GM13976 (cell line): Measurements from ENCODE around the gene PATJ.
"Not testable (repeated sequence)": the region's sequence is repeated elsewhere in the genome, so short reads cannot be mapped to it uniquely, and the experiment has no call there.

Experiments used
- DNase-seq: peaks from one replicate; pipeline ENCODE4 v3.0.0; 2012; ENCODE audit warnings: low spot score
- in situ Hi-C: fragments of 300-500 bp; cut with MboI; formaldehyde crosslinking; loops from one replicate; pipeline ENCODE4 v1.12.0; 2022; ENCODE audit warnings: low sequenced_read_pairs, mixed read lengths, inconsistent platforms; ENCODE audit not compliant: unreplicated experiment
- TF ChIP-seq, protein P1 (sequence below): IDR thresholded peaks from 2 replicates; pipeline ENCODE4 v1.5.1; 2012; ENCODE audit warnings: borderline replicate concordance, mild to moderate bottlenecking; ENCODE audit not compliant: insufficient read depth; ENCODE audit errors: extremely low read depth, missing control alignments, control extremely low read depth

The PATJ gene

DNA sequence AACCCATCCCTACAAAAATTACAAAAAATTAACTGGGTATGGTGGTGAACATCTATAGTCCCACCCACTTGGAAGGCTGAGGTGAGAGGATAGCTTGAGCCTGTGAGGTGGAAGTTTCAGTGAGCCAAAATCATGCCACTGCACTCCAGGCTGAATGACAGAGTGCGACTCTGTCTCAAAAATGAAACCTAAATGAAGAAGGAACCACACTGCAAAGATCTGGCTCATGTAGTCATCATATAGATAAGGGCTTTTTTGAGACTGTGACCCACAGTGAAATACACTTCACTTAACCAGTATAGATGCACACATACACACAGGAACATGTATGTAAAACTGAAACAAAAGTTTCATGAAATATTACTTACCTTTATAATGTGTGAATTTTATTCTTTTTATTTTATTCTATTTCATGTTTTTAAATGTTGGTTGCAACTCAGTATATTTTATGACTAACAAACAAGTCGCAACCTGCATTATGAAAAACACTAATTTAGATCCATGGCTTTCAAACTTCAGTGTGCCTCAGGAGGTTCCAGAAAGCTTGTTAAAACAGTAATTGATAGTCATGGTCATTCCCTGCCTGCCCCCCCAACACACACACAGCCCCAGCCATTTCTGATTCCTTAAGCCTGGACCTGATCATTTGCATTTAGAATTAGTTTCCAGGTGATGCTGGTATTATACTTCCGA lies 189.5 kb downstream of the PATJ start:
- in situ Hi-C loops: no loop called here
- TF ChIP-seq, protein P1, sequence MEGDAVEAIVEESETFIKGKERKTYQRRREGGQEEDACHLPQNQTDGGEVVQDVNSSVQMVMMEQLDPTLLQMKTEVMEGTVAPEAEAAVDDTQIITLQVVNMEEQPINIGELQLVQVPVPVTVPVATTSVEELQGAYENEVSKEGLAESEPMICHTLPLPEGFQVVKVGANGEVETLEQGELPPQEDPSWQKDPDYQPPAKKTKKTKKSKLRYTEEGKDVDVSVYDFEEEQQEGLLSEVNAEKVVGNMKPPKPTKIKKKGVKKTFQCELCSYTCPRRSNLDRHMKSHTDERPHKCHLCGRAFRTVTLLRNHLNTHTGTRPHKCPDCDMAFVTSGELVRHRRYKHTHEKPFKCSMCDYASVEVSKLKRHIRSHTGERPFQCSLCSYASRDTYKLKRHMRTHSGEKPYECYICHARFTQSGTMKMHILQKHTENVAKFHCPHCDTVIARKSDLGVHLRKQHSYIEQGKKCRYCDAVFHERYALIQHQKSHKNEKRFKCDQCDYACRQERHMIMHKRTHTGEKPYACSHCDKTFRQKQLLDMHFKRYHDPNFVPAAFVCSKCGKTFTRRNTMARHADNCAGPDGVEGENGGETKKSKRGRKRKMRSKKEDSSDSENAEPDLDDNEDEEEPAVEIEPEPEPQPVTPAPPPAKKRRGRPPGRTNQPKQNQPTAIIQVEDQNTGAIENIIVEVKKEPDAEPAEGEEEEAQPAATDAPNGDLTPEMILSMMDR: no peak
- DNase-seq: no peak

DNA sequence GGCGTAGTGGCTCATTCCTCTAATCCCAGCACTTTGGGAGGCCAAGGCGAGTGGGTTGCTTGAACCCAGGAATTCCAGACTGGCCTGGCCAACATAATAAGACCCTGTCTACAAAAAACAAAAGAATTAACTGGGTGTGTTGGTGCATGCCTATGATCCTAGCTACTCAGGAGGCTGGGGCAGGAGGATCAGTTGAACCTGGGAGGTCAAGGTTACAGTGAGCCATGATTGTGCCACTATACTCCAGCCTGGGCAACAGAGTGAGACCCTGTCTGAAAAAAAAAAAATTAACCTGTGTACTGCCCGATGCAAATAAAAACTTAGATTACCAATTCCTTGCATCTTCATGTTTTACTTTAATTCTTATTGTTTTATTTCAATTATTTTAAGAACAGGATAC lies 193.2 kb downstream of the PATJ start:
- DNase-seq: no peak
- in situ Hi-C loops: no loop called here
- TF ChIP-seq, protein P1: no peak

DNA sequence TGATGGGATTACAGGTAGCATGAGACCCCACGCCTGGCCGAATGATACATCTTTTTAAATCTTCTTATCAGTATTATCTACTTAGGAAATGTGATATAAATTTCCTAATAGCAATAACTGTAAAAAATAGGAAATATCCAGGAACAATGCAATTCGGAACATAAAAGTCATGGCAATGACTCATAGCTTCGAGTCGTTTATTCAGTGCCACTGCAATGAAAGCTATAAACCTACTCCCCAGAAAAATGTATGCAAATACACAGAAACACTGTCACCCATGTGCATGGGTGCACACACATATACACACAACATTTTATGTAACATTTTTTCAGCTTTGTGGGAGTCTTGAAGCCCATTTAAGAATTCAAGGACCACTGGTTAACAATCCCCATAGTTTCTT lies 194.6 kb downstream of the PATJ start:
- TF ChIP-seq, protein P1: no peak
- in situ Hi-C loops: no loop called here
- no peak for DNase-seq

DNA sequence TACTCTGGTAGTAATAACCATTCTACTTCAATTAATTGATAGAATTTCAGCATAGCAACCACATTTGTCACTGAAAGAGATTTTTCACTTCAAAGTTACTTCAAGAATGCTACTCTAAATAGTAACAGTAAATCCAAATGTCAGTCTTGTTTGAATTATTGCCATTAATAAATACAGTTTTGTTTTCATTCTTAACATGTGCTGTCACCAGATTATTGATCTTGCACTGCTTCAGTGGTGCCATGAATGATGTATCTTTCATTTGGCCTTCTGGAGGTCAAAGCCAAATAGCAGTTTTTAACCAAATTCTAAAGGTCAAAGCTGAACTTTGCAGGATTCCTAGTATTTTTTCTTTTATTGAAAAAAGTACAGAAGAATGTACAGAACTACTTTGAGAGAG lies 199.5 kb downstream of the PATJ start:
- in situ Hi-C loops: no loop called here
- no peak for DNase-seq
- TF ChIP-seq, protein P1: no peak

DNA sequence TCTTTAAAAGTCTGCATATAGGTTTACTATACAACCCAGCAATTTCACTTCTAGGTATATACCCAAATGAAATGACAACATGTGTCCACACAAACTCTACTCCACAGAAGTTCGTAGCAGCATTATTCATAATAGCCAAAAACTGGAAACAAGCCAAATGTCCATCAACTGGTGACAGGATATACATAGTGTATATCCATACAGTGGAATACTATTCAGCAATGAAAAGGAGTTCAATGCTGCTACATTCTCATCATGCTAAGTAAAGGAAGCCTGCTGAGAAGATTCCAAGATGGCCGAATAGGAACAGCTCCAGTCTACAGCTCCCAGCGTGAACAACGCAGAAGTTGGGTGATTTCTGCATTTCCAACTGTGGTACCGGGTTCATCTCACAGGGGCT lies 200.6 kb downstream of the PATJ start:
- in situ Hi-C loops: no loop called here
- TF ChIP-seq, protein P1: no peak
- no peak for DNase-seq

DNA sequence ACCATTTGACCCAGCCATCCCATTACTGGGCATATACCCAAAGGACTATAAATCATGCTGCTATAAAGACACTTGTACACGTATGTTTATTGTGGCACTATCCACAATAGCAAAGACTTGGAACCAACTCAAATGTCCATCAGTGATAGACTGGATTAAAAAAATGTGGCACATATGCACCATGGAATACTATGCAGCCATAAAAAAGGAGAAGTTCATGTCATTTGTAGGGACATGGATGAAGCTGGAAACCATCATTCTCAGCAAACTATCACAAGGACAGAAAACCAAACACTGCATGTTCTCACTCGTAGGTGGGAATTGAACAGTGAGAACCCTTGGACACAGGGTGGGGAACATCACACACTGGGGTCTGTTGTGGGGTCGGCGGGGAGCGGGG lies 206.4 kb downstream of the PATJ start:
- DNase-seq, in situ Hi-C loops: not testable (repeated sequence)

DNA sequence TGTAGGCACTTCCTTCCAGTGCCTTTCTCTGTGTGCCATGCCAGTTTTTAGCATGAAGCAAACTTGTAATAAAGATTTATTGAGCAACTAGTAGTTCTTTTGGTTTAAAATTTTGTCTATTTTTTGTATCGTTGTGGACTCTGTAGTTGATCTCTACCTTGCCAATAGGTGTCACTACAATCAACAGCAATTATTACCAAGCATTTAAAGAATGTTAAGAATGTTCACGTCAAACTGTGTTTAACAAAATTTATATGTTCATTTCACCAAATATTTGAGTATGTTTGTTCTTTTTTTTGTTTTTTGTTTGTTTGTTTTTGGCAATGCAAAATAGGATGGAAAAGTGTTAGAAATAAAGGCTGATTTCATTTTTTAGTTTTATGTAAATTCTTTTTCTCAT lies 208.1 kb downstream of the PATJ start:
- TF ChIP-seq, protein P1: no peak
- DNase-seq: no peak
- in situ Hi-C loops: no loop called here
